Measurements from ENCODE around the gene MMRN2. TPM values are rescaled to one million over a fixed set of nuclear protein-coding genes. Genes with fewer than 3 reads are reported as not detected.
"Not testable (repeated sequence)": the region's sequence is repeated elsewhere in the genome, so short reads cannot be mapped to it uniquely, and the experiment has no call there.

The MMRN2 gene
- polyA plus RNA-seq, 1 donor from 2014 or later = 0.15 TPM

DNA sequence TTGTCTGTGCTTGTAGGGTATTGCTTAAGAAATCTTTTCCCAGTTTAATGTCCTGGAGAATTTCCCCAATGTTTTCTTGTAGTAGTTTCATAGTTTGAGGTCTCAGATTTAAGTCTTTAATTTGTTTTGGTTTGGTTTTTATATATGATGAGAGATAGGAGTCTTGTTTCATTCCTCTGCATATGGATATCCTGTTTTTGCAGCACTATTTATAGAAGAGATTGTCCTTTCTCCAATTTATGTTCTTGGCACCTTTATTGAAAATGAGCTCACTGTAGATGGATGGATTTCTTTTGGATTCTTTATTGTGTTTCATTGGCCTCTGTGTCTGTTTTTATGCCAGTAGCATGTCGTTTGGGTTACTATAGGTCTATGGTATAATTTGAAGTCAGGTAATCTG, 31.1 kb upstream of the MMRN2 start:
- H3K9ac ChIP-seq (ENCODE audit: low read length) = no peak overlapping the region
- H3K27ac ChIP-seq (ENCODE audit: low read length) = no peak overlapping the region
- H3F3A ChIP-seq (ENCODE audit: insufficient read depth, low read length, poor library complexity, severe bottlenecking) = no peaks in the 10 kb centered on the region
- no peak overlapping the region for H2AFZ ChIP-seq (ENCODE audit: low read depth, low read length)
- H3K9me3 ChIP-seq (ENCODE audit: low read length) = no peaks in the 10 kb centered on the region
- TF ChIP-seq MXI1 (conservative IDR thresholded peaks at IDR 0.05; ENCODE audit: poor library complexity, severe bottlenecking) (no peak), POLR2AphosphoS5 (IDR thresholded peaks at IDR 0.05) (no peak)
- H3K9me2 ChIP-seq (ENCODE audit: insufficient read depth, low read length) = no peaks in the 10 kb centered on the region
- no peaks in the 10 kb centered on the region for H3K27me3 ChIP-seq (ENCODE audit: insufficient read depth, low read depth, low read length)
- H4K20me1 ChIP-seq (ENCODE audit: insufficient read depth) = no peaks in the 10 kb centered on the region
- H3K4me2 ChIP-seq (ENCODE audit: low read length) = no peak overlapping the region
- no peaks in the 10 kb centered on the region for H3K36me3 ChIP-seq (ENCODE audit: insufficient read depth, low read length)
- H3K79me2 ChIP-seq (replicated peaks; ENCODE audit: insufficient read depth, low read length) = no peaks in the 10 kb centered on the region
- no peak overlapping the region for H3K4me3 ChIP-seq (ENCODE audit: low read length)

DNA sequence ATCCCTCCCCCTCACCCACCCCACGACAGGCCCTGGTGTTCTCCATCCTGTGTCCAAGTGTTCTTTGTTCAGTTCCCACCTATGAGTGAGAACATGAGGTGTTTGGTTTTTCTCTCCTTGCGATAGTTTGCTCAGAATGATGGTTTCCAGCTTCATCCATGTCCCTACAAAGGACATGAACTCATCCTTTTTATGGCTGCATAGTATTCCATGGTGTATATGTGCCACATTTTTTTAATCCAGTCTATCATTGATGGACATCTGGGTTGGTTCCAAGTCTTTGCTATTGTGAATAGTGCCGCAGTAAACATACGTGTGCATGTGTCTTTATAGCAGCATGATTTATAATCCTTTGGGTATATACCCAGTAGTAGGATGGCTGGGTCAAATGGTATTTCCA, 27.1 kb upstream of the MMRN2 start:
- not testable (repeated sequence) for H3K79me2 ChIP-seq (replicated peaks; ENCODE audit: insufficient read depth, low read length); H3K9ac ChIP-seq (ENCODE audit: low read length); H3K4me2 ChIP-seq (ENCODE audit: low read length); H4K20me1 ChIP-seq (ENCODE audit: insufficient read depth); H3F3A ChIP-seq (ENCODE audit: insufficient read depth, low read length, poor library complexity, severe bottlenecking); H3K36me3 ChIP-seq (ENCODE audit: insufficient read depth, low read length); H3K27me3 ChIP-seq (ENCODE audit: insufficient read depth, low read depth, low read length); H3K9me3 ChIP-seq (ENCODE audit: low read length); H2AFZ ChIP-seq (ENCODE audit: low read depth, low read length); H3K27ac ChIP-seq (ENCODE audit: low read length); H3K4me3 ChIP-seq (ENCODE audit: low read length); H3K9me2 ChIP-seq (ENCODE audit: insufficient read depth, low read length)

DNA sequence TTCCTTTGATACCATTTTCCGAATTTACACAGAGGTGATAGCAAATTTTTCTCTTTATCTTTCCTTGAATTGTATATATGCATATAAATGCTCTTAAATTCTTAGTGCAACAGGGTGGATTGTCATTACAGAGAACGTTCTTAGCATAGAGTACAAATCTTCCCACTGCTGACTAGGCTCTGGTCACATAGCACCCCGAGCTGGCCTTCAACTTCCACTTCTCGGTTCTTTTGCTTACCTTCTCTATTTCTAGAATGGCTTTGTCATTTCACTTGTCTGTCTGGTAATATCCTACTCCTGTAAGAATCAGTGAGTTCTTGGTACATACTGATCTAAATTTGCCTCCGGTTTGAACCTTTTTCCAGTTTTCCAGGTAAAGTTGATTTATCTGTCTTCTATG, 24.3 kb upstream of the MMRN2 start:
- H3K36me3 ChIP-seq (ENCODE audit: insufficient read depth, low read length) = no peaks in the 10 kb centered on the region

DNA sequence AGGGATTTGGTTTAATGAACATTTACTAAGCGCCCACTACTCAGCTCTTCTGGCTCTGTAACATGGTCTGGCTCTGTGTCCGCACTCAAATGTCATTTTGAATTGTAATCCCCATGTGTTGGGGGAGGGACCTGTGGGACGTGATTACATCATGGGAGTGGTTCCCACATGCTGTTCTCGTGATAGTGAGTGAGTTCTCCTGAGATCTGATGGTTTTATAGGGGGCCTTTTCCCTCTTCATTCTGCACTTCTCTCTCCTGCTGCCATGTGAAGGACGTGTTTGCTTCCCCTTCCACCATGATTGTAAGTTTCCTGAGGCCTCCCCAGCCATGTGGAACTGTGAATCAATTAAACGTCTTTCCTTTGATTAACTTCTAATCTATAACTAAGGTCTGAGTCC, 23.6 kb upstream of the MMRN2 start:
- not testable (repeated sequence) for H4K20me1 ChIP-seq (ENCODE audit: insufficient read depth); H3F3A ChIP-seq (ENCODE audit: insufficient read depth, low read length, poor library complexity, severe bottlenecking); H2AFZ ChIP-seq (ENCODE audit: low read depth, low read length); H3K4me3 ChIP-seq (ENCODE audit: low read length); H3K36me3 ChIP-seq (ENCODE audit: insufficient read depth, low read length); H3K27ac ChIP-seq (ENCODE audit: low read length); H3K4me2 ChIP-seq (ENCODE audit: low read length); H3K9me2 ChIP-seq (ENCODE audit: insufficient read depth, low read length); H3K27me3 ChIP-seq (ENCODE audit: insufficient read depth, low read depth, low read length); H3K9ac ChIP-seq (ENCODE audit: low read length); H3K9me3 ChIP-seq (ENCODE audit: low read length); H3K79me2 ChIP-seq (replicated peaks; ENCODE audit: insufficient read depth, low read length)

More for the DNA sequence above, 24.3 kb upstream of the MMRN2 start:
- H3K9me3 ChIP-seq (ENCODE audit: low read length) = no peaks in the 10 kb centered on the region
- H3K79me2 ChIP-seq (replicated peaks; ENCODE audit: insufficient read depth, low read length) = no peaks in the 10 kb centered on the region
- H3K4me2 ChIP-seq (ENCODE audit: low read length) = no peak overlapping the region
- no peaks in the 10 kb centered on the region for H3F3A ChIP-seq (ENCODE audit: insufficient read depth, low read length, poor library complexity, severe bottlenecking)
- TF ChIP-seq EZH2 (IDR thresholded peaks at IDR 0.05; ENCODE audit: borderline replicate concordance, insufficient read depth, low read length, poor library complexity, severe bottlenecking) = no peak
- TF ChIP-seq, protein P1, sequence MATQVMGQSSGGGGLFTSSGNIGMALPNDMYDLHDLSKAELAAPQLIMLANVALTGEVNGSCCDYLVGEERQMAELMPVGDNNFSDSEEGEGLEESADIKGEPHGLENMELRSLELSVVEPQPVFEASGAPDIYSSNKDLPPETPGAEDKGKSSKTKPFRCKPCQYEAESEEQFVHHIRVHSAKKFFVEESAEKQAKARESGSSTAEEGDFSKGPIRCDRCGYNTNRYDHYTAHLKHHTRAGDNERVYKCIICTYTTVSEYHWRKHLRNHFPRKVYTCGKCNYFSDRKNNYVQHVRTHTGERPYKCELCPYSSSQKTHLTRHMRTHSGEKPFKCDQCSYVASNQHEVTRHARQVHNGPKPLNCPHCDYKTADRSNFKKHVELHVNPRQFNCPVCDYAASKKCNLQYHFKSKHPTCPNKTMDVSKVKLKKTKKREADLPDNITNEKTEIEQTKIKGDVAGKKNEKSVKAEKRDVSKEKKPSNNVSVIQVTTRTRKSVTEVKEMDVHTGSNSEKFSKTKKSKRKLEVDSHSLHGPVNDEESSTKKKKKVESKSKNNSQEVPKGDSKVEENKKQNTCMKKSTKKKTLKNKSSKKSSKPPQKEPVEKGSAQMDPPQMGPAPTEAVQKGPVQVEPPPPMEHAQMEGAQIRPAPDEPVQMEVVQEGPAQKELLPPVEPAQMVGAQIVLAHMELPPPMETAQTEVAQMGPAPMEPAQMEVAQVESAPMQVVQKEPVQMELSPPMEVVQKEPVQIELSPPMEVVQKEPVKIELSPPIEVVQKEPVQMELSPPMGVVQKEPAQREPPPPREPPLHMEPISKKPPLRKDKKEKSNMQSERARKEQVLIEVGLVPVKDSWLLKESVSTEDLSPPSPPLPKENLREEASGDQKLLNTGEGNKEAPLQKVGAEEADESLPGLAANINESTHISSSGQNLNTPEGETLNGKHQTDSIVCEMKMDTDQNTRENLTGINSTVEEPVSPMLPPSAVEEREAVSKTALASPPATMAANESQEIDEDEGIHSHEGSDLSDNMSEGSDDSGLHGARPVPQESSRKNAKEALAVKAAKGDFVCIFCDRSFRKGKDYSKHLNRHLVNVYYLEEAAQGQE (IDR thresholded peaks at IDR 0.05; ENCODE audit: borderline replicate concordance) = no peak
- no peak for TF ChIP-seq SMC3 (conservative IDR thresholded peaks at IDR 0.05; ENCODE audit: poor library complexity)
- TF ChIP-seq, protein P2, sequence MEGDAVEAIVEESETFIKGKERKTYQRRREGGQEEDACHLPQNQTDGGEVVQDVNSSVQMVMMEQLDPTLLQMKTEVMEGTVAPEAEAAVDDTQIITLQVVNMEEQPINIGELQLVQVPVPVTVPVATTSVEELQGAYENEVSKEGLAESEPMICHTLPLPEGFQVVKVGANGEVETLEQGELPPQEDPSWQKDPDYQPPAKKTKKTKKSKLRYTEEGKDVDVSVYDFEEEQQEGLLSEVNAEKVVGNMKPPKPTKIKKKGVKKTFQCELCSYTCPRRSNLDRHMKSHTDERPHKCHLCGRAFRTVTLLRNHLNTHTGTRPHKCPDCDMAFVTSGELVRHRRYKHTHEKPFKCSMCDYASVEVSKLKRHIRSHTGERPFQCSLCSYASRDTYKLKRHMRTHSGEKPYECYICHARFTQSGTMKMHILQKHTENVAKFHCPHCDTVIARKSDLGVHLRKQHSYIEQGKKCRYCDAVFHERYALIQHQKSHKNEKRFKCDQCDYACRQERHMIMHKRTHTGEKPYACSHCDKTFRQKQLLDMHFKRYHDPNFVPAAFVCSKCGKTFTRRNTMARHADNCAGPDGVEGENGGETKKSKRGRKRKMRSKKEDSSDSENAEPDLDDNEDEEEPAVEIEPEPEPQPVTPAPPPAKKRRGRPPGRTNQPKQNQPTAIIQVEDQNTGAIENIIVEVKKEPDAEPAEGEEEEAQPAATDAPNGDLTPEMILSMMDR (IDR thresholded peaks at IDR 0.05; ENCODE audit: poor library complexity, severe bottlenecking) = no peak
- H3K9me2 ChIP-seq (ENCODE audit: insufficient read depth, low read length) = no peaks in the 10 kb centered on the region
- H3K27me3 ChIP-seq (ENCODE audit: insufficient read depth, low read depth, low read length) = no peaks in the 10 kb centered on the region
- no peak overlapping the region for H2AFZ ChIP-seq (ENCODE audit: low read depth, low read length)
- no peaks in the 10 kb centered on the region for H4K20me1 ChIP-seq (ENCODE audit: insufficient read depth)
- no peak overlapping the region for H3K4me3 ChIP-seq (ENCODE audit: low read length)
- H3K27ac ChIP-seq (ENCODE audit: low read length) = no peak overlapping the region
- no peak overlapping the region for H3K9ac ChIP-seq (ENCODE audit: low read length)
